ENCODE data around the gene TRPC1. TPM values are rescaled to one million over a fixed set of nuclear protein-coding genes. Genes with fewer than 3 reads are reported as not detected.

Gene TRPC1
- total RNA-seq (2022; extraction: Qiagen RNA extraction): 4.7 to 7.8 TPM (median 7.7 TPM) in 5 replicates

DNA sequence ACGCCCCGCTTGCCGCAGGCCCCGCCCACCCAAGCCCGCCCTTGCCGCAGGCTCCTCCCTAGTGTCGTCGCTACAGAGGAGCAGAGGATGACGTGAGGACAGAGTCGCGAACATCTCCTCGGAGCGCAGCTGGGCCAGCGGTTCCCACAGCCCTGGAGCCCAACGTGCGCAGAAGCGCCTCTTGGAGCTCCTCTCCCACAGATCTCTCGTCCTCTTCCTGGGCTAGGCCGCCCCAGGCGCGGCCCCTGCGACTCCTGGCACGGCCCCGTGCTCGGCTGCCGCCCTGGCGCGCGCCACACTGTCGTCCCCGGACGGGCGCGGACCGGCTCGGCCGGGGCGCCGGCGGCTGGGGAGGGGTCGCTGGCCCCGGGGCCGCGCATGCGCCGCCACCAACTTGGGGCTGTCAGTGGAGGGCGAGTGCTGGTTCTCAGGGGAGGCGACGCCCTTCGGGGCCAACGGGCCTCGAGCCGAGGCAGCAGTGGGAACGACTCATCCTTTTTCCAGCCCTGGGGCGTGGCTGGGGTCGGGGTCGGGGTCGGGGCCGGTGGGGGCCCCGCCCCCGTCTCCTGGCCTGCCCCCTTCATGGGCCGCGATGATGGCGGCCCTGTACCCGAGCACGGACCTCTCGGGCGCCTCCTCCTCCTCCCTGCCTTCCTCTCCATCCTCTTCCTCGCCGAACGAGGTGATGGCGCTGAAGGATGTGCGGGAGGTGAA is at the start of gene TRPC1:
TRPC1 (plus strand) TSS at position 67 of the 714 bp plus-strand sequence; CDS start at position 593, 526 bp downstream.

Other genes with a start within 250 kb of the TRPC1 start
- gene ATR, start 145.3 kb upstream of the TRPC1 start, total RNA-seq (2022; extraction: Qiagen RNA extraction): 10.8 to 12.6 TPM (median 12.1 TPM) in 5 replicates
- gene PLS1, start 127.6 kb upstream of the TRPC1 start, total RNA-seq (2022; extraction: Qiagen RNA extraction): 9.3 to 10.9 TPM (median 10.4 TPM) in 5 replicates
- 24.9 to 36.3 TPM (median 30.3 TPM) in 5 replicates for gene PCOLCE2, start 165.0 kb downstream of the TRPC1 start, total RNA-seq (2022; extraction: Qiagen RNA extraction)
- 2.2 to 3.0 TPM (median 2.6 TPM) in 5 replicates for gene PAQR9, start 239.6 kb downstream of the TRPC1 start, total RNA-seq (2022; extraction: Qiagen RNA extraction)

All from A549 treated with Mapracorat at 1 μM for 4 hours (cell line).